ENCODE measurements around the gene TMEM232.

The TMEM232 gene

GRCh38 chr5:110477911-110478310 is 248.6 kb downstream of the TMEM232 start:
- no peaks in the 10 kb centered on the region for H3K36me3 ChIP-seq (ENCODE audit: insufficient read depth, low read length)
- H3K9ac ChIP-seq (ENCODE audit: low read depth, low read length): no peak overlapping the region
- H3K9me3 ChIP-seq (ENCODE audit: control insufficient read depth, insufficient read depth, low read length): no peaks in the 10 kb centered on the region
- H3K4me1 ChIP-seq (ENCODE audit: insufficient read depth, low read length): peaks cover 20% of the 10 kb centered on the region

DNA sequence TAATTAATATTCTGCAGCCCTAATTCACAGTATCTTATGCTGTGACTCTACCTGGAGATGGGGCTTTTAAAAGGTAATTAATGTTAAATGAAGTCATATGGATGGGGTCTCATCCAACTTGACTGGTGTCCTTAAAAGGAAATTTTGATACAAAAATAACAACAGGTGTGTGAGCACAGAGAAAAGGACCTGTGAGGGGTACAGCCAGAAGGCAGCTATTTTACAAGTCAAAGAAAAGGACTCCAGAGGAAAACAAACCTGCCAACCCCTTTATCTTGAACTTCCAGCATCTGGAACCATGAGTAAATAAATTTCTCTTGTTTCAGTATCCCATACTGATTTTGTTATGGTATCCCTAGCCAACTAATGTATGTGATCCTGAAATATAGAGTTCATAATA is 250.3 kb downstream of the TMEM232 start:
- no peak overlapping the region for H3K9ac ChIP-seq (ENCODE audit: low read depth, low read length)
- peaks cover 4% of the 10 kb centered on the region for H3K9me3 ChIP-seq (ENCODE audit: control insufficient read depth, insufficient read depth, low read length)
- no peaks in the 10 kb centered on the region for H3K36me3 ChIP-seq (ENCODE audit: insufficient read depth, low read length)
- H3K4me1 ChIP-seq (ENCODE audit: insufficient read depth, low read length): peaks cover 20% of the 10 kb centered on the region

GRCh38 chr5:110475529-110475928 is 250.9 kb downstream of the TMEM232 start:
- Histone ChIP-seq H3K9me3 (ENCODE audit: control insufficient read depth, insufficient read depth, low read length) (peaks cover 4% of the 10 kb centered on the region), H3K9ac (ENCODE audit: low read depth, low read length) (no peak overlapping the region), H3K4me1 (ENCODE audit: insufficient read depth, low read length) (peaks cover 20% of the 10 kb centered on the region), H3K36me3 (ENCODE audit: insufficient read depth, low read length) (no peaks in the 10 kb centered on the region)

DNA sequence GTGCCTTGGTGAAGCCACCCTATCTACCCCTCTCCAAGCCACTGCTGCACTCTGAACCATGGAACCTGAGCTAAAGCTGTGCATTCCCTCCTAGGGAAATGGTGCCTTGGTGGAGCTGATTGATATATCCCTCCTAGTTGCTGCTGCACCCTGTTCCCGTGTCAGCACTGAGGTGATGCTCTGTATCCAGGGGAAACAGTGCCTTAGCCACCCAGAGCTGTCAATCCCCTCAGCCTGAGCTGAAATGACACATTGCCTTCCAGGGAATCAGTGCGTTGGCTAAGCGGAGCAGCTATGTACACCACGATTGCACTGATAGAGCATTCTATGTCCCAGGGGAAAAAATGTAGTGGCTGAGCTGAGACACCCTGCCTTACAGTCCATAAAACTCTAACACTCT is 257.0 kb downstream of the TMEM232 start:
- Histone ChIP-seq H3K36me3 (ENCODE audit: insufficient read depth, low read length) (no peaks in the 10 kb centered on the region), H3K4me1 (ENCODE audit: insufficient read depth, low read length) (no peaks in the 10 kb centered on the region), H3K9ac (ENCODE audit: low read depth, low read length) (no peak overlapping the region), H3K9me3 (ENCODE audit: control insufficient read depth, insufficient read depth, low read length) (peaks cover 4% of the 10 kb centered on the region)

DNA sequence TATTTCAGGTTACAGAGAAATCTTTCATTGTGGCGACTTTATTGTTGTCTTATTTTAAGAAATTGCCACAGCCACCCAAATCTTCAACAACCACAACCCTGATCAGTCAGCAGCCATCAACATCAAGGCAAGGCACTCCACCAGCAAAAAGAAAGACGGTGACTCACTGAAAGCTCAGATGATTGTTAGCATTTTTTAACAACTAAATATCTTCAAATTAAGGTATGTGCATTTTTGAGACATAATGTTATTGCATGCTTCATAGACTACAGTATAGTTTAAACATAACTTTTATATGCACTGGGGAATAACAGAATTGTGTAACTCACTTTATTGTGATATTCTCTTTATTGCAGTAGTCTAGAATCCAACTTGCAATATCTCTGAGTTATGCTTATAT is 263.4 kb downstream of the TMEM232 start:
- H3K4me1 ChIP-seq (ENCODE audit: insufficient read depth, low read length): no peaks in the 10 kb centered on the region
- H3K9ac ChIP-seq (ENCODE audit: low read depth, low read length): no peak overlapping the region
- no peaks in the 10 kb centered on the region for H3K9me3 ChIP-seq (ENCODE audit: control insufficient read depth, insufficient read depth, low read length)
- no peaks in the 10 kb centered on the region for H3K36me3 ChIP-seq (ENCODE audit: insufficient read depth, low read length)

GRCh38 chr5:110460837-110461236 is 265.6 kb downstream of the TMEM232 start:
- no peaks in the 10 kb centered on the region for H3K9me3 ChIP-seq (ENCODE audit: control insufficient read depth, insufficient read depth, low read length)
- H3K9ac ChIP-seq (ENCODE audit: low read depth, low read length): no peak overlapping the region
- no peaks in the 10 kb centered on the region for H3K4me1 ChIP-seq (ENCODE audit: insufficient read depth, low read length)
- no peaks in the 10 kb centered on the region for H3K36me3 ChIP-seq (ENCODE audit: insufficient read depth, low read length)

- Histone ChIP-seq H3K36me3 (ENCODE audit: insufficient read depth, low read length) (no peaks in the 10 kb centered on the region), H3K9ac (ENCODE audit: low read depth, low read length) (no peak overlapping the region), H3K9me3 (ENCODE audit: control insufficient read depth, insufficient read depth, low read length) (no peaks in the 10 kb centered on the region), H3K4me1 (ENCODE audit: insufficient read depth, low read length) (no peaks in the 10 kb centered on the region)
These were observed 268.2 kb downstream of the TMEM232 start for GRCh38 chr5:110458313-110458712.

DNA sequence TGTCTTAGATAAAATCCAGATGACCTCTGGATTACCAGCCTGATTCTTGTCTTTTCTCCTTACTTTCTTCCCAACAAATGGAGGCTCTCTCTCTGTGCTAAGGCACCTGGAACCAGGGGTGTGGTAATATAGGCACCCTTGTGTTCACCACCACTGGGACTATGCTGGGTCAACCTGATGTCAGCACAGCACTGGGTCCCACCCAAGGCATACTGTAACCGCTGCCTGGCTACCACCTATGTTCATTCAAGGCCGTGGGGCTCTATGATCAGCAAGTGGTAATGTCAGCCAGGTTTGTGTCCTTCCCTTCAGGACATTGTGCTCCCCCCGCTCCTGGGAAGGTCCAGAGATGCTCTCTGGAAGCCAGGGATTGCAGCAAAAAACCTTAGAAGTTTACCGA is 283.6 kb downstream of the TMEM232 start:
- Histone ChIP-seq H3K36me3 (ENCODE audit: insufficient read depth, low read length) (no peaks in the 10 kb centered on the region), H3K9me3 (ENCODE audit: control insufficient read depth, insufficient read depth, low read length) (no peaks in the 10 kb centered on the region), H3K9ac (ENCODE audit: low read depth, low read length) (no peak overlapping the region), H3K4me1 (ENCODE audit: insufficient read depth, low read length) (peaks cover 4% of the 10 kb centered on the region; the same call in 1 of the 2 replicates)

GRCh38 chr5:110441035-110441434 is 285.4 kb downstream of the TMEM232 start:
- H3K4me1 ChIP-seq (ENCODE audit: insufficient read depth, low read length): peaks cover 4% of the 10 kb centered on the region; the same call in 1 of the 2 replicates
- no peak overlapping the region for H3K9ac ChIP-seq (ENCODE audit: low read depth, low read length)
- H3K36me3 ChIP-seq (ENCODE audit: insufficient read depth, low read length): no peaks in the 10 kb centered on the region
- H3K9me3 ChIP-seq (ENCODE audit: control insufficient read depth, insufficient read depth, low read length): no peaks in the 10 kb centered on the region

DNA sequence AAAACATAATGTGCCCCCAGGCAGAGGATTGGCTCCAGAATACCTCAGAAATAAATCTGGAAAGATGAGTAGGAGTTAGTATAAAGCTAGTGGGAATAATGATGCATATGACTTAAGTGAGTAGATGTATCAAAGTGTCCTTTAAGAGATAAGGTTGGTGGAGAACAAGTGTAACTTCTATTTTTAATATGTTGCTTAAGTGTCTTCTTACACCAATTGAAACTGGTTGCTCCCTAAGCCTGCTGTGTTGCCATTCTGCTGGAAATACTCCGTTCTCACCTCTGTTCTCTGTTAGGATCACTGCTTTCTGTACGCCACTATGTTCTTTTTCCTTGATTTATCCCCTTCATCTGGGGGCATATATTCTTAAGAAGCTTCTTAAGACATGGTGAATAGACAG is 286.4 kb downstream of the TMEM232 start:
- no peak overlapping the region for H3K9ac ChIP-seq (ENCODE audit: low read depth, low read length)
- no peaks in the 10 kb centered on the region for H3K9me3 ChIP-seq (ENCODE audit: control insufficient read depth, insufficient read depth, low read length)
- peaks cover 4% of the 10 kb centered on the region; the same call in 1 of the 2 replicates for H3K4me1 ChIP-seq (ENCODE audit: insufficient read depth, low read length)
- no peaks in the 10 kb centered on the region for H3K36me3 ChIP-seq (ENCODE audit: insufficient read depth, low read length)

- Histone ChIP-seq H3K9me3 (ENCODE audit: control insufficient read depth, insufficient read depth, low read length) (no peaks in the 10 kb centered on the region), H3K36me3 (ENCODE audit: insufficient read depth, low read length) (no peaks in the 10 kb centered on the region), H3K9ac (ENCODE audit: low read depth, low read length) (no peak overlapping the region), H3K4me1 (ENCODE audit: insufficient read depth, low read length) (peaks cover 4% of the 10 kb centered on the region; the same call in 1 of the 2 replicates)
These were observed 287.2 kb downstream of the TMEM232 start for GRCh38 chr5:110439296-110439695.

- H3K36me3 ChIP-seq (ENCODE audit: insufficient read depth, low read length): no peaks in the 10 kb centered on the region
- no peaks in the 10 kb centered on the region; the same call in 1 of the 2 replicates for H3K9me3 ChIP-seq (ENCODE audit: control insufficient read depth, insufficient read depth, low read length)
- H3K9ac ChIP-seq (ENCODE audit: low read depth, low read length): no peak overlapping the region
- H3K4me1 ChIP-seq (ENCODE audit: insufficient read depth, low read length): no peaks in the 10 kb centered on the region
These were observed 291.3 kb downstream of the TMEM232 start for GRCh38 chr5:110435207-110435606.

DNA sequence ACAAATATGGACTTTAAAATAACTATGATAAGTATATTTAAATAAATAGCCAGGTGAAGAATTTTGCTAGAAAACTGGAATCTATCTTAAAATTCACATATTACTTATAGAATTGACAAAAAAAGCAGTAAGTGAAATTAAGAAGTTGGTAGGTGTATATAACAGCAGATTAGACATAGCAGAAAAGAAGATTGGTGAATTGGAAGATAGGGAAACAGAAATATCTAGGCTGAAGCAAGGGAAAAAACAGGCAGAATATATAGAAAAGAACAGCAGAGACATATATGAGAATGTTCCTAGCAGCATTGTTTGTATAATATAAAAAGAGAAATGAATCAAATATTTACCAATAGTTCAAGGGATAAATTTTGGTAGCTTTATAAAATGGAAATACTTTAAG is 294.9 kb downstream of the TMEM232 start:
- Histone ChIP-seq H3K4me1 (ENCODE audit: insufficient read depth, low read length) (no peaks in the 10 kb centered on the region), H3K9ac (ENCODE audit: low read depth, low read length) (no peak overlapping the region), H3K36me3 (ENCODE audit: insufficient read depth, low read length) (no peaks in the 10 kb centered on the region), H3K9me3 (ENCODE audit: control insufficient read depth, insufficient read depth, low read length) (no peaks in the 10 kb centered on the region; the same call in 1 of the 2 replicates)

DNA sequence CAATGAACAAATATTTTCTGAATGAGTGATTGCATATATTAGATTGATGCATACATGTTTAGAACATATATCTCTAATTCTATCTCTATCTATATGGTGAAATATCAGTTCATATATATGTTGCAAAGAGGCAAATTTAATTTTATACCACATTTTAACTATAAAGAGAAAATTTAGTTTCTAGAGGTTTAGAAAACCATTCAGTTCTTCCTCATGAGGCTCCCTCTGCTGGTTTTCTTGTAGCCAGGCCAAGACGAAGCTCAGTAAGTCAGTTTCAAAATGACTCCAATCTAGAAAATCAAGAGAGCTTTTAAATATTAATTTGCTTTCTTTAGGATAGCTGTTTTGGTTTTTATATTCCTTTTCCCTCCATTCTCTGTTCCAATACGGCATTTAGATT is 312.1 kb downstream of the TMEM232 start:
- H3K9me3 ChIP-seq (ENCODE audit: control insufficient read depth, insufficient read depth, low read length): no peaks in the 10 kb centered on the region
- no peaks in the 10 kb centered on the region for H3K36me3 ChIP-seq (ENCODE audit: insufficient read depth, low read length)
- no peak overlapping the region for H3K9ac ChIP-seq (ENCODE audit: low read depth, low read length)
- 0 out of 2 replicates have a peak, but pooled peaks cover 4% of the 10 kb centered on the region for H3K4me1 ChIP-seq (ENCODE audit: insufficient read depth, low read length)

- no peak overlapping the region for H3K9ac ChIP-seq (ENCODE audit: low read depth, low read length)
- 0 out of 2 replicates have a peak, but pooled peaks cover 4% of the 10 kb centered on the region for H3K4me1 ChIP-seq (ENCODE audit: insufficient read depth, low read length)
These were observed 312.6 kb downstream of the TMEM232 start for GRCh38 chr5:110413856-110414255.

DNA sequence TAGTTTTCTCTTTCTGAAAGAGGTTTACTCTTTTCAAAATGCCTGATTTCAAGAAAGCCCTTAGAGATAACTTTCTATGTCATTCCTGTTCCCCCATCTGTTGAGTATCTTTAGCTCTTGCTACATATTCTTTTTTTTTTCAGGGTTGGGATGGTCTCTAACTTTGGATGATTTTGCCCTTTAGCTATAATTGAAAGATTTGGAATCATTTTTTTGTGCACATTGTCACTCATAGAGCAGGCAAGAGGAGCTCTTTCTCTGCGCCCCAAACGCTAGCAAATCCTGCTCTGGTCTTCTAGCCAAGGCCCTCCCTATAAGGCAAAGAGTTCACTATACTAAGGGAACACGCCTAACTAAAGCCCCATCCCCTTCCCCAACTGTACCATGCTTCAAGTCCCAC is 316.9 kb downstream of the TMEM232 start:
- no peak overlapping the region for H3K9ac ChIP-seq (ENCODE audit: low read depth, low read length)
- H3K4me1 ChIP-seq (ENCODE audit: insufficient read depth, low read length): 0 out of 2 replicates have a peak, but pooled peaks cover under 1% of the 10 kb centered on the region
- H3K9me3 ChIP-seq (ENCODE audit: control insufficient read depth, insufficient read depth, low read length): no peaks in the 10 kb centered on the region
- H3K36me3 ChIP-seq (ENCODE audit: insufficient read depth, low read length): no peaks in the 10 kb centered on the region

More at GRCh38 chr5:110413856-110414255, 312.6 kb downstream of the TMEM232 start:
- no peaks in the 10 kb centered on the region for H3K9me3 ChIP-seq (ENCODE audit: control insufficient read depth, insufficient read depth, low read length)
- no peaks in the 10 kb centered on the region for H3K36me3 ChIP-seq (ENCODE audit: insufficient read depth, low read length)
